PC-9 (cell line): ENCODE measurements around the gene CHAD. TPM values are rescaled to one million over a fixed set of nuclear protein-coding genes. Genes with fewer than 3 reads are reported as not detected.

Source experiments
- BruUV-seq: library from RNA; stranded (reverse); fragments of 400-500 nt; replicated peaks from 2 replicates; lab custom pipeline; 2021; lab: Mats Ljungman, UMichigan
- CTCF ChIA-PET: fragments of 300-600 bp; sonication (Branson Sonifier 250); formaldehyde crosslinking; loops from one replicate; lab custom pipeline; 2022; ENCODE audit warnings: antibody characterized with exemption; lab: Charles Lee
- POLR2A ChIA-PET: fragments of 300-600 bp; sonication (Branson Sonifier 250); formaldehyde crosslinking; loops from one replicate; lab custom pipeline; 2022; ENCODE audit warnings: antibody characterized with exemption; ENCODE audit not compliant: unreplicated experiment; lab: Charles Lee
- DNase-seq, 2 experiments: peaks; one replicate each; pipeline versions ENCODE4 v3.0.0 to v3.0.0-alpha.2; 2015 to 2022; ENCODE audit warnings: mixed read lengths in 1 of 2
- H2AFZ ChIP-seq: fragments of 200-600 bp; sonication (generic); 2 replicates; pipeline ENCODE4 v1.8.1; 2017; ENCODE audit warnings: antibody characterized with exemption
- H3F3A ChIP-seq: fragments of 200-600 bp; sonication (generic); 2 replicates; pipeline ENCODE4 v1.8.1; 2017; ENCODE audit warnings: antibody characterized with exemption, mild to moderate bottlenecking, low read depth; ENCODE audit not compliant: insufficient read depth
- H3K27ac ChIP-seq: fragments of 200-600 bp; sonication (generic); 2 replicates; pipeline ENCODE4 v1.6.1; 2016; ENCODE audit warnings: mixed run types
- H3K27me3 ChIP-seq: fragments of 200-600 bp; sonication (generic); 2 replicates; pipeline ENCODE4 v1.6.1; 2016; ENCODE audit warnings: low read depth, mixed run types; ENCODE audit not compliant: insufficient read depth
- H3K36me3 ChIP-seq: fragments of 200-600 bp; sonication (generic); 2 replicates; pipeline ENCODE4 v1.6.1; 2016; ENCODE audit warnings: low read depth, mixed run types
- H3K4me1 ChIP-seq: fragments of 200-600 bp; sonication (generic); replicated peaks from 2 replicates; pipeline ENCODE4 v1.6.1; 2016; ENCODE audit warnings: mixed run types; ENCODE audit not compliant: insufficient read depth
- H3K4me2 ChIP-seq: fragments of 200-600 bp; sonication (generic); 2 replicates; pipeline ENCODE4 v1.6.1; 2017; ENCODE audit warnings: mixed run types
- H3K4me3 ChIP-seq: fragments of 200-600 bp; sonication (generic); 2 replicates; pipeline ENCODE4 v1.6.1; 2016; ENCODE audit warnings: mixed run types
- H3K79me2 ChIP-seq: fragments of 200-600 bp; sonication (generic); 2 replicates; pipeline ENCODE4 v1.6.1; 2017; ENCODE audit warnings: low read depth, mixed run types
- H3K9me2 ChIP-seq: fragments of 200-600 bp; sonication (generic); 2 replicates; pipeline ENCODE4 v1.8.1; 2017; ENCODE audit warnings: mild to moderate bottlenecking; ENCODE audit not compliant: insufficient read depth
- H3K9me3 ChIP-seq: fragments of 200-600 bp; sonication (generic); 2 replicates; pipeline ENCODE4 v1.8.1; 2016; ENCODE audit warnings: low read depth; ENCODE audit not compliant: insufficient read depth
- H4K20me1 ChIP-seq: fragments of 200-600 bp; sonication (generic); 2 replicates; pipeline ENCODE4 v1.8.1; 2017; ENCODE audit not compliant: insufficient read depth
- EZH2 ChIP-seq: fragments of 200-600 bp; sonication (generic); IDR thresholded peaks from 2 replicates; pipeline ENCODE4 v1.8.0; 2017; ENCODE audit warnings: antibody characterized with exemption, low read depth
- intact Hi-C: fragments of 100-400 bp; cut with micrococcal nuclease; formaldehyde crosslinking; loops from one replicate; pipeline ENCODE4 v1.10.0; 2022; ENCODE audit not compliant: unreplicated experiment
- total RNA-seq: library from RNA; stranded (reverse); gene quantifications from 2 replicates; pipeline ENCODE4 v1.2.3, GENCODE V29; 2021
- TF ChIP-seq, protein P1 (sequence below): fragments of 200-600 bp; sonication (generic); conservative IDR thresholded peaks from 2 replicates; pipeline ENCODE4 v1.6.1; 2017; ENCODE audit warnings: mixed run types, antibody characterized with exemption, mild to moderate bottlenecking, moderate library complexity

CHAD gene
- total RNA-seq, 1 experiment from 2014 or later: not detected

DNA sequence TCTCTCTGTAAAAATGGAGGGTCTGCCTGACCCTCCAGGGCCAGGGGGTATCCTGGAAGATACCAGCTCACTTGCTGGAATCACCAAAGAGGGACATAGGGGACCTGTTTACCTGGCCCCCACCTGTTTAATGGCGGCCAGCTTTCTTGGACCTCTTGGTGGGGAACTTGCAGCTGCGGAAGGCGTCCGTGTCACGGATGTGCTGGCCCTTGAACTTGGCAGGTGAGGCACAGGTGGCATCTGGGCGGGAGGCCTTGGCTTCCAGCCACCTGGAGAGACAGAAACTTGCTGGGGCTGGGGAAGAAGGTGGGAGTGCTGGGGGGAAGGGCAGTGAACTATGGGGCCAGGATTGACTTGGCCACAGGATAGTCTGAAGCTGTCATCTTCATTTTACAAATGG is 3.5 kb downstream of the CHAD start:
- no peak overlapping the region for H3K27ac ChIP-seq
- BruUV-seq: no TSS peak
- DNase-seq: no peak
- no peaks in the 10 kb centered on the region for H3K9me2 ChIP-seq
- H3K9me3 ChIP-seq: no peaks in the 10 kb centered on the region
- CTCF ChIA-PET: no interaction called here
- H3K36me3 ChIP-seq: peaks cover 18% of the 10 kb centered on the region; the same call in 1 of the 2 replicates
- H3K4me2 ChIP-seq: no peak overlapping the region
- no peaks in the 10 kb centered on the region for H4K20me1 ChIP-seq
- no peaks in the 10 kb centered on the region for H3K27me3 ChIP-seq
- H3K79me2 ChIP-seq: no peaks in the 10 kb centered on the region
- POLR2A ChIA-PET: no interaction called here
- no peak for TF ChIP-seq EZH2
- TF ChIP-seq, protein P1, sequence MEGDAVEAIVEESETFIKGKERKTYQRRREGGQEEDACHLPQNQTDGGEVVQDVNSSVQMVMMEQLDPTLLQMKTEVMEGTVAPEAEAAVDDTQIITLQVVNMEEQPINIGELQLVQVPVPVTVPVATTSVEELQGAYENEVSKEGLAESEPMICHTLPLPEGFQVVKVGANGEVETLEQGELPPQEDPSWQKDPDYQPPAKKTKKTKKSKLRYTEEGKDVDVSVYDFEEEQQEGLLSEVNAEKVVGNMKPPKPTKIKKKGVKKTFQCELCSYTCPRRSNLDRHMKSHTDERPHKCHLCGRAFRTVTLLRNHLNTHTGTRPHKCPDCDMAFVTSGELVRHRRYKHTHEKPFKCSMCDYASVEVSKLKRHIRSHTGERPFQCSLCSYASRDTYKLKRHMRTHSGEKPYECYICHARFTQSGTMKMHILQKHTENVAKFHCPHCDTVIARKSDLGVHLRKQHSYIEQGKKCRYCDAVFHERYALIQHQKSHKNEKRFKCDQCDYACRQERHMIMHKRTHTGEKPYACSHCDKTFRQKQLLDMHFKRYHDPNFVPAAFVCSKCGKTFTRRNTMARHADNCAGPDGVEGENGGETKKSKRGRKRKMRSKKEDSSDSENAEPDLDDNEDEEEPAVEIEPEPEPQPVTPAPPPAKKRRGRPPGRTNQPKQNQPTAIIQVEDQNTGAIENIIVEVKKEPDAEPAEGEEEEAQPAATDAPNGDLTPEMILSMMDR: no peak
- intact Hi-C loops: no loop called here
- H3F3A ChIP-seq: peaks cover 8% of the 10 kb centered on the region; the same call in 1 of the 2 replicates
- H3K4me3 ChIP-seq: no peak overlapping the region
- no peak overlapping the region for H2AFZ ChIP-seq
- H3K4me1 ChIP-seq: 0 out of 2 replicates have a peak, but pooled peaks cover 4% of the 10 kb centered on the region

DNA sequence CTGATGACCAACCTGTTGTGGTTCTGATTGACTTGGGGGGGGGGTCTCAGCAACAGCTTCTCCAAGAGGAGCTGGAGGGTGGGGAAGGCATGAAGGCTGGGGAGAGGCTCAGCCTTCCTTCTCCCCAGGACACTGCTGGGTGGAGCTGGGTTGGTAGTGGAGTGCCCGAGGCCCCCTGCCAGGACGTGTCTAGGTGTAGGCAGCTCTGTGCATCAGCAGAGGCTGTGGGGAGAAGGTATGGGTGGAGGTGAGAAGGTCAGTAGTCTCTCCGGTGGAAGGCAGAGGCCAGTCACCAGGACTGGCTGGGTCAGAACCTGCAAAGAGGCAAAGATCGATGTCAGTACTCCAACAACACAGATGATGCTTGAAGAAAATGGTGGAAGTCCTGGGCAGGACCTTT is 3.9 kb downstream of the CHAD start:
- BruUV-seq: no TSS peak

DNA sequence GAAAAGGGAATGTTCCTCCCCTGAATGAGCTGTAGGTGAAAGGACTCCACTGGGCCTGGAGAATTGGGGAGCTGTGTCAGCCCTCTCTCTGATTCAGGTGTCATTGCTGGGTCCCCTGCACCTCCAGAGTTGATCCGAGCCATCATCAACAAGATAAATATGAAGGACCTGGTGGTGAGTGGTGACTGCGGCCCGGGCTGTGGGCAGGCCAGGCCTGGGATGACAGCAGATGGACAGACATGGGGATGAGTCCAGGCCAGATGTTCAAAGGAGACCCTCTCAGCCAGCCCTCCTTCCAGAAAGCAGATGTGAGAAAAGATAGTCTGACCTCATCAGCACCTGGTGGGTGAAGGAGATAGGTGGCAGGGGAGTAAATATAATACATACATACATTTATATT is 4.6 kb downstream of the CHAD start:
- CTCF ChIA-PET: no interaction called here
- H3K9me2 ChIP-seq: no peaks in the 10 kb centered on the region
- peaks cover 18% of the 10 kb centered on the region; the same call in 1 of the 2 replicates for H3K36me3 ChIP-seq
- no peak overlapping the region for H3K27ac ChIP-seq
- no peaks in the 10 kb centered on the region for H3K27me3 ChIP-seq
- POLR2A ChIA-PET: no interaction called here
- H3F3A ChIP-seq: peaks cover 14% of the 10 kb centered on the region; the same call in 1 of the 2 replicates
- H4K20me1 ChIP-seq: no peaks in the 10 kb centered on the region
- H3K79me2 ChIP-seq: no peaks in the 10 kb centered on the region
- TF ChIP-seq, protein P1: no peak
- no peak for TF ChIP-seq EZH2
- intact Hi-C loops: no loop called here
- H3K9me3 ChIP-seq: no peaks in the 10 kb centered on the region
- no peak overlapping the region for H3K4me2 ChIP-seq
- DNase-seq: no peak
- no TSS peak for BruUV-seq
- no peak overlapping the region for H3K4me3 ChIP-seq
- H2AFZ ChIP-seq: no peak overlapping the region
- H3K4me1 ChIP-seq: peaks cover 9% of the 10 kb centered on the region; the same call in 1 of the 2 replicates

More for the DNA sequence above, 3.9 kb downstream of the CHAD start:
- Histone ChIP-seq H3K9me3 (no peaks in the 10 kb centered on the region), H3K4me2 (no peak overlapping the region), H2AFZ (no peak overlapping the region), H3K36me3 (peaks cover 18% of the 10 kb centered on the region; the same call in 1 of the 2 replicates), H4K20me1 (no peaks in the 10 kb centered on the region), H3K9me2 (no peaks in the 10 kb centered on the region), H3K4me1 (0 out of 2 replicates have a peak, but pooled peaks cover 4% of the 10 kb centered on the region), H3F3A (peaks cover 8% of the 10 kb centered on the region; the same call in 1 of the 2 replicates), H3K27me3 (no peaks in the 10 kb centered on the region), H3K27ac (no peak overlapping the region), H3K4me3 (no peak overlapping the region), H3K79me2 (no peaks in the 10 kb centered on the region)
- intact Hi-C loops: no loop called here
- no peak for TF ChIP-seq EZH2
- TF ChIP-seq, protein P1: no peak
- ChIA-PET POLR2A (no interaction called here), CTCF (no interaction called here)
- no peak for DNase-seq
